ENCODE data around the gene DNAH6.

DNA sequence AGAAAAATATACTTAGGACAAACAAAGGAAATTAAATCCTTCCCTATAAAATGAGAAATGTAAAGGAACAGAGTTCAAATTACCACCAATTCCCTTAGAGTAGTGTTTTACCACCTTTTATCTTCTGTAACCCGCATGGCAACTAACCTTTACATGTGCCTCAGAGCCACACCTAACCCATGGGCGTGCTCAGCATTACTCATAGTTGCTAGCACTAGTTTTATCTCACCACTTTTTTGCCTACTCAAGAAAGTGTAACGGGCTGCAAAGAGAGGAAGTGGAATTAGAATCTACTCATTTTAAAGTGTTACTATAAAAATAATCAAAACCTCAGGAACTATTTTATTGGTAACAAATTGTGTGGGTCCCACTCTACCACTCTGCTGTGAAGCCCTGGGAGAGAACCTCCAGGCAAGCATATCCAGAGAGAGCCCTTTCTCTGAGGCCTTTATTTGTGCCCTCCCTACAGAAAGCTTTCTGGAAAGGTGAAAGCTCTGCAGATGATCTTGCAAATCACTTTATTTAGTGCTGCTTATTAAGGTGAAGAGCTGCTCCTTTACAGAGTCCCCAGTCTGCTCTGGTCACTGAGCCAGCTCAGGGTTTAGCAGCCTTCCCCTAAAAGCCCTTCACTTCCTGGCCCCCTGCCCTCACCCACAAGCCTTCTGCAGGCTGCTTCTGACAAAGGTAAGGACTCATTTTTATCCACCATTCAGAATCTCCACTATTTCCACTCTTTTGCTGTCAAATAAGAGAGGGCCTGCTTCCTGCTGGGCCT, 265.8 kb downstream of the DNAH6 start:
- TF ChIP-seq, protein P1, sequence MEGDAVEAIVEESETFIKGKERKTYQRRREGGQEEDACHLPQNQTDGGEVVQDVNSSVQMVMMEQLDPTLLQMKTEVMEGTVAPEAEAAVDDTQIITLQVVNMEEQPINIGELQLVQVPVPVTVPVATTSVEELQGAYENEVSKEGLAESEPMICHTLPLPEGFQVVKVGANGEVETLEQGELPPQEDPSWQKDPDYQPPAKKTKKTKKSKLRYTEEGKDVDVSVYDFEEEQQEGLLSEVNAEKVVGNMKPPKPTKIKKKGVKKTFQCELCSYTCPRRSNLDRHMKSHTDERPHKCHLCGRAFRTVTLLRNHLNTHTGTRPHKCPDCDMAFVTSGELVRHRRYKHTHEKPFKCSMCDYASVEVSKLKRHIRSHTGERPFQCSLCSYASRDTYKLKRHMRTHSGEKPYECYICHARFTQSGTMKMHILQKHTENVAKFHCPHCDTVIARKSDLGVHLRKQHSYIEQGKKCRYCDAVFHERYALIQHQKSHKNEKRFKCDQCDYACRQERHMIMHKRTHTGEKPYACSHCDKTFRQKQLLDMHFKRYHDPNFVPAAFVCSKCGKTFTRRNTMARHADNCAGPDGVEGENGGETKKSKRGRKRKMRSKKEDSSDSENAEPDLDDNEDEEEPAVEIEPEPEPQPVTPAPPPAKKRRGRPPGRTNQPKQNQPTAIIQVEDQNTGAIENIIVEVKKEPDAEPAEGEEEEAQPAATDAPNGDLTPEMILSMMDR (IDR thresholded peaks at IDR 0.05), result no peak
- no peak for TF ChIP-seq POLR2AphosphoS5 (IDR thresholded peaks at IDR 0.05)
